Common myeloid progenitor, CD34-positive (primary cell): ENCODE measurements around the gene SGCE.

ENCODE experiments used
- CTCF ChIA-PET: fragments of 350-600 bp; sonication (Branson Sonifier 250); formaldehyde crosslinking; loops from one replicate; lab custom pipeline; 2021; ENCODE audit warnings: antibody characterized with exemption; lab: Charles Lee
- POLR2A ChIA-PET: fragments of 350-600 bp; sonication (Branson Sonifier 250); formaldehyde crosslinking; loops from one replicate; lab custom pipeline; 2021; ENCODE audit warnings: antibody characterized with exemption; lab: Charles Lee
- DNase-seq, 3 donors: peaks; one replicate each; pipeline versions ENCODE4 v3.0.0 to v3.0.0-alpha.2; 2013
- H3K27ac ChIP-seq, 2 experiments: 1 replicate in 1 of 2; 2 replicates in 1 of 2; pipeline ENCODE4 v1.7.0; 2013; ENCODE audit warnings: inconsistent platforms in 2 of 2, low read length in 2 of 2, mild to moderate bottlenecking in 2 of 2, low read depth in 1 of 2, moderate library complexity in 1 of 2; ENCODE audit not compliant: severe bottlenecking in 2 of 2, insufficient read depth in 1 of 2, poor library complexity in 1 of 2
- H3K27me3 ChIP-seq, 5 experiments: replicated peaks in 2 of 5; 1 replicate in 3 of 5; 2 replicates in 2 of 5; pipeline versions ENCODE4 v1.6.1 to v1.7.0; 2013; ENCODE audit warnings: low read length in 4 of 5, mild to moderate bottlenecking in 2 of 5, moderate library complexity in 2 of 5, inconsistent platforms in 1 of 5; ENCODE audit not compliant: insufficient read depth in 5 of 5, control insufficient read depth in 4 of 5
- H3K36me3 ChIP-seq, 4 experiments: 1 replicate in 2 of 4; 2 replicates in 2 of 4; pipeline versions ENCODE4 v1.6.1 to v1.7.0; 2013; ENCODE audit warnings: low read length in 3 of 4, control low read depth in 1 of 4, mild to moderate bottlenecking in 1 of 4; ENCODE audit not compliant: control insufficient read depth in 4 of 4, insufficient read depth in 4 of 4
- H3K4me1 ChIP-seq, 4 experiments: 1 replicate in 3 of 4; 2 replicates in 1 of 4; pipeline versions ENCODE4 v1.6.1 to v1.7.1; 2013; ENCODE audit warnings: low read length in 3 of 4, mild to moderate bottlenecking in 3 of 4, control low read depth in 1 of 4, inconsistent platforms in 1 of 4, moderate library complexity in 1 of 4; ENCODE audit not compliant: control insufficient read depth in 4 of 4, insufficient read depth in 4 of 4; ENCODE audit errors: control extremely low read depth in 1 of 4
- H3K4me3 ChIP-seq, 7 experiments: 1 replicate in 4 of 7; 2 replicates in 3 of 7; pipeline versions ENCODE4 v1.5.1 to v1.7.0; 2013; ENCODE audit warnings: mild to moderate bottlenecking in 7 of 7, low read length in 6 of 7, moderate library complexity in 6 of 7, inconsistent platforms in 2 of 7, low read depth in 2 of 7, control low read depth in 1 of 7; ENCODE audit not compliant: insufficient read depth in 4 of 7, control insufficient read depth in 1 of 7; ENCODE audit errors: extremely low read depth in 1 of 7
- H3K9me3 ChIP-seq, 5 experiments: 1 replicate in 4 of 5; 2 replicates in 1 of 5; pipeline versions ENCODE4 v1.6.1 to v1.7.1; 2013; ENCODE audit warnings: low read length in 4 of 5, mild to moderate bottlenecking in 2 of 5, inconsistent platforms in 1 of 5, low read depth in 1 of 5, moderate library complexity in 1 of 5; ENCODE audit not compliant: control insufficient read depth in 4 of 5, insufficient read depth in 2 of 5; ENCODE audit errors: control extremely low read depth in 1 of 5
- WGBS: methylation state at CpG from one replicate; pipeline ENCODE4 v1.1.5; 2013; ENCODE audit not compliant: insufficient coverage; 5-methylcytosine and 5-hydroxymethylcytosine counted together

SGCE gene

GRCh38 chr7:94669773-94670495 lies 14.0 kb upstream of the SGCE start:
- H3K36me3 ChIP-seq, result no peaks in the 10 kb centered on the region
- peaks cover 0 to 2% (median 2%) of the 10 kb centered on the region in 5 experiments for H3K9me3 ChIP-seq
- H3K4me3 ChIP-seq, result no peak overlapping the region
- H3K27me3 ChIP-seq, result peaks cover 0 to 9% (median 3%) of the 10 kb centered on the region in 5 experiments
- DNase-seq, result no peak
- ChIA-PET CTCF (no interaction called here), POLR2A (no interaction called here)
- H3K27ac ChIP-seq, result no peak overlapping the region
- H3K4me1 ChIP-seq, result no peaks in the 10 kb centered on the region
- 100% methylated on average over 1 of the region's 1 CpG for WGBS

DNA sequence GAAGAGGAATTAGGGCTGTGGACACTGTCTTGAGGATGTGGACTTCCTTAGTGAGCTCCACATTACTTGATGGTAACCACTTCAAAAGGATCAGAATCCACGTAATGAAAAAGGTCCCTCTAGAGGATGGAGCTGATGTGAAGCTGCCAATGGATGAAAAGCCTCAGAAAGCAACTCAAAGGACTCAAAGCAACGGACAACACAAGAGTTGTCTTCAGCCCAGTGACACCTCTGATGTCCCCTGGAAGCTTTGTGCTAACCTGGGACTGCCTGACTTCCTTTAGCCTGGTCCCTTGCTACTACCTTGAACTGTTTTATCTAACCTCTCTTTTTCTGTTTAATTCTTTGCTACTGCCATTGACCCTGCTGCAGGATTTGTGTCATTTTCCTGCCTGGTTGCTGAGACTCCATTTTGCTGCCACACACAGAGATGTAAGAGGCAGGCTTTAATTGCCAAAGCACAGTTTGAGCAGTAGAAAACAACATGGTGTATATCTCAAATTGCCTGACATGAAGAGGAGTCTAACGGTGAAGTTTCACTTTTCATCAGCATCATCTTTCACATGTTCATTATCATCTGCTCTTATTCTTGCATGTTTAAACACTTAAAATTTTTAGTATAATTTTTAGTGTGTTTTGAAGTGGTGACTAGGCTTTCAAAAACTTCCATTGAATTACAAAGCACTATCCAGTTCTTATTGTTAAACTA lies 11.1 kb upstream of the SGCE start:
- CTCF ChIA-PET, result no interaction called here
- H3K27me3 ChIP-seq, result peaks cover 0 to 9% (median 3%) of the 10 kb centered on the region in 5 experiments
- H3K9me3 ChIP-seq, result peaks cover 0 to 11% (median 5%) of the 10 kb centered on the region in 5 experiments
- POLR2A ChIA-PET, result no interaction called here
- WGBS, result 100% methylated on average over 1 of the region's 3 CpGs
- H3K36me3 ChIP-seq, result no peaks in the 10 kb centered on the region
- no peak overlapping the region for H3K4me3 ChIP-seq
- H3K27ac ChIP-seq, result no peak overlapping the region
- no peak for DNase-seq
- peaks cover 0 to 4% (median 3%) of the 10 kb centered on the region in 4 experiments for H3K4me1 ChIP-seq

DNA sequence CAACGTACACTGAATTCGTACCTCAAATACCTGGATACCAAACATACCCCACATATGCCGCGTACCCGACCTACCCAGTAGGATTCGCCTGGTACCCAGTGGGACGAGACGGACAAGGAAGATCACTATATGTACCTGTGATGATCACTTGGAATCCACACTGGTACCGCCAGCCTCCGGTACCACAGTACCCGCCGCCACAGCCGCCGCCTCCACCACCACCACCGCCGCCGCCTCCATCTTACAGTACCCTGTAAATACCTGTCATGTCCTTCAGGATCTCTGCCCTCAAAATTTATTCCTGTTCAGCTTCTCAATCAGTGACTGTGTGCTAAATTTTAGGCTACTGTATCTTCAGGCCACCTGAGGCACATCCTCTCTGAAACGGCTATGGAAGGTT lies 9.5 kb upstream of the SGCE start:
- CTCF ChIA-PET, result interaction anchor here (1.0 kb wide), 1 partner anchor 9 kb away, joined by 3 read pairs; the partner anchor contains the start of gene SGCE
- Histone ChIP-seq H3K4me1 (peaks cover 0 to 4% (median 3%) of the 10 kb centered on the region in 4 experiments), H3K27ac (no peak overlapping the region), H3K36me3 (no peaks in the 10 kb centered on the region), H3K9me3 (peaks cover 0 to 11% (median 5%) of the 10 kb centered on the region in 5 experiments), H3K4me3 (no peak overlapping the region), H3K27me3 (peaks cover 0 to 9% (median 3%) of the 10 kb centered on the region in 5 experiments)
- POLR2A ChIA-PET, result no interaction called here
- 96% methylated on average over 18 of the region's 18 CpGs for WGBS
- no peak for DNase-seq

GRCh38 chr7:94664023-94664422 lies 8.1 kb upstream of the SGCE start:
- no peak for DNase-seq
- ChIA-PET CTCF (no interaction called here), POLR2A (no interaction called here)
- peaks cover 0 to 9% (median 3%) of the 10 kb centered on the region in 5 experiments for H3K27me3 ChIP-seq
- H3K4me3 ChIP-seq, result no peak overlapping the region
- H3K9me3 ChIP-seq, result peaks cover 0 to 11% (median 5%) of the 10 kb centered on the region in 5 experiments
- WGBS, result 97% methylated on average over 23 of the region's 23 CpGs
- peaks cover 0 to 4% (median 3%) of the 10 kb centered on the region in 4 experiments for H3K4me1 ChIP-seq
- H3K27ac ChIP-seq, result no peak overlapping the region
- no peaks in the 10 kb centered on the region for H3K36me3 ChIP-seq

GRCh38 chr7:94662548-94662947 lies 6.6 kb upstream of the SGCE start:
- Histone ChIP-seq H3K36me3 (no peaks in the 10 kb centered on the region), H3K4me1 (peaks cover 0 to 8% (median 5%) of the 10 kb centered on the region in 4 experiments), H3K9me3 (peaks cover 0 to 11% (median 5%) of the 10 kb centered on the region in 5 experiments), H3K4me3 (no peak overlapping the region), H3K27ac (no peak overlapping the region), H3K27me3 (peaks cover 0 to 9% (median 3%) of the 10 kb centered on the region in 5 experiments)
- peak in 2 of 3 donors; percentile 22 to 27 for DNase-seq
- no CpG with 5 or more reads among the region's 1 CpG for WGBS
- CTCF ChIA-PET, result no interaction called here
- POLR2A ChIA-PET, result no interaction called here

GRCh38 chr7:94660006-94660405 lies 4.1 kb upstream of the SGCE start:
- Histone ChIP-seq H3K9me3 (peaks cover 0 to 18% (median 8%) of the 10 kb centered on the region in 5 experiments), H3K27me3 (peaks cover 0 to 21% (median 9%) of the 10 kb centered on the region in 5 experiments), H3K36me3 (no peaks in the 10 kb centered on the region), H3K4me1 (peaks cover 0 to 31% (median 28%) of the 10 kb centered on the region in 4 experiments), H3K4me3 (no peak overlapping the region), H3K27ac (no peak overlapping the region)
- CTCF ChIA-PET, result no interaction called here
- no peak for DNase-seq
- POLR2A ChIA-PET, result no interaction called here
